ENCODE measurements around the gene SEC14L5.

DNA sequence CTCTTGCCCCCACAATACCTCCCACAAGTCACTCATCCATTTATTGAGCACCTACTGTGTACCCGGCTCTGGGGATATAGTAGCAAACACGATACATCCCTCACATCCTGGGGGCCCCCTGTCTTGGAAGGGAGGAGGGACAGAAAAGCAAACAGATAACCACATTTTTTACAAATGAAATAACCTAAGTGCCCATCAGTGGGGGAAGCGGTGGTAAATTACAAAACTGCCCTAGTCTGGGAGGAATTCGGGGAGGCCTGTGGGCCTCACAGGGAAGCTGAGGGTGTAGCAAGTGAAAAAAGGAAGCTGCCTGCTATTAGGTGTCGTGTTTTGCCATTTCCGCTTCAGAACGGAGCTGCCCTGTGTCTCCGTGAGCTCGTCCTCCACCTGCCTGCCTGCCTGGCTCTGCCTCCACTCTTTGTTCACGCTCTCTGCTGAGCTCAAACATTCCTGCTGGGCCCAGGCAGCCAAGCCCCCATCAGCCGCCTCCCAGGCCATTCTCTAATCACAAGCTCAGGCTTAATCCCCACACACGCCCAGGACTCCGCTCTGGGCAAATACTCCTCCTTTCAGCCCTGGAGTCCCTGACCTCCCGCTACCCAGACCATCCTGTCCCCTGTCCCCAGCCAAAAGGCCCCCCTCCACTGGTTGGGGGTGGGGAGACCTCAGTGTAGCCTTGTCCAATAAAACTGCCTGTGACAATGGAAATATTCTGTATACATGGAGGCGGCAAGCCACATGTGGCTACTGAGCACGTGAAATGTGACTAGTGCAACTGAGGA lies 10.2 kb upstream of the SEC14L5 start:
- TF ChIP-seq POLR2AphosphoS5 (IDR thresholded peaks at IDR 0.05) = no peak
- TF ChIP-seq, protein P1, sequence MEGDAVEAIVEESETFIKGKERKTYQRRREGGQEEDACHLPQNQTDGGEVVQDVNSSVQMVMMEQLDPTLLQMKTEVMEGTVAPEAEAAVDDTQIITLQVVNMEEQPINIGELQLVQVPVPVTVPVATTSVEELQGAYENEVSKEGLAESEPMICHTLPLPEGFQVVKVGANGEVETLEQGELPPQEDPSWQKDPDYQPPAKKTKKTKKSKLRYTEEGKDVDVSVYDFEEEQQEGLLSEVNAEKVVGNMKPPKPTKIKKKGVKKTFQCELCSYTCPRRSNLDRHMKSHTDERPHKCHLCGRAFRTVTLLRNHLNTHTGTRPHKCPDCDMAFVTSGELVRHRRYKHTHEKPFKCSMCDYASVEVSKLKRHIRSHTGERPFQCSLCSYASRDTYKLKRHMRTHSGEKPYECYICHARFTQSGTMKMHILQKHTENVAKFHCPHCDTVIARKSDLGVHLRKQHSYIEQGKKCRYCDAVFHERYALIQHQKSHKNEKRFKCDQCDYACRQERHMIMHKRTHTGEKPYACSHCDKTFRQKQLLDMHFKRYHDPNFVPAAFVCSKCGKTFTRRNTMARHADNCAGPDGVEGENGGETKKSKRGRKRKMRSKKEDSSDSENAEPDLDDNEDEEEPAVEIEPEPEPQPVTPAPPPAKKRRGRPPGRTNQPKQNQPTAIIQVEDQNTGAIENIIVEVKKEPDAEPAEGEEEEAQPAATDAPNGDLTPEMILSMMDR (IDR thresholded peaks at IDR 0.05) = no peak
- no peak for TF ChIP-seq POLR2A (IDR thresholded peaks at IDR 0.05)
- TF ChIP-seq EP300 (IDR thresholded peaks at IDR 0.05) = no peak

All from suprapubic skin (tissue), 4 donors.